Mesendoderm (in vitro differentiated cells): Measurements from ENCODE around the gene USH2A.

Experiments
- DNase-seq: peaks from one replicate; pipeline ENCODE4 v3.0.0; 2013
- H2AK5ac ChIP-seq: 2 replicates; pipeline ENCODE4 v1.6.1; 2013; ENCODE audit warnings: low read length, inconsistent platforms
- H2BK120ac ChIP-seq: 2 replicates; pipeline ENCODE4 v1.6.1; 2013; ENCODE audit warnings: low read depth, mild to moderate bottlenecking, low read length, moderate library complexity, mixed read lengths
- H2BK15ac ChIP-seq: replicated peaks from 2 replicates; pipeline ENCODE4 v1.6.1; 2013; ENCODE audit warnings: low read depth, mild to moderate bottlenecking, moderate library complexity
- H2BK5ac ChIP-seq: 2 replicates; pipeline ENCODE4 v1.6.1; 2013; ENCODE audit warnings: low read length, inconsistent platforms
- H3K18ac ChIP-seq: 2 replicates; pipeline ENCODE4 v1.6.1; 2013; ENCODE audit warnings: mild to moderate bottlenecking, low read length, mixed read lengths
- H3K23ac ChIP-seq: one replicate; pipeline ENCODE4 v1.6.1; 2013; ENCODE audit warnings: low read length
- H3K27ac ChIP-seq: 2 replicates; pipeline ENCODE4 v1.5.1; 2013; ENCODE audit warnings: low read depth, mild to moderate bottlenecking, inconsistent platforms, low read length, moderate library complexity
- H3K27me3 ChIP-seq: 2 replicates; pipeline ENCODE4 v1.6.1; 2013; ENCODE audit warnings: low read length, control low read depth, mild to moderate bottlenecking, inconsistent platforms; ENCODE audit not compliant: insufficient read depth, poor library complexity
- H3K36me3 ChIP-seq: 2 replicates; pipeline ENCODE4 v1.6.1; 2013; ENCODE audit warnings: low read length, inconsistent platforms; ENCODE audit not compliant: control insufficient read depth, insufficient read depth
- H3K4ac ChIP-seq: one replicate; pipeline ENCODE4 v1.6.1; 2013; ENCODE audit warnings: low read depth, mild to moderate bottlenecking, low read length, moderate library complexity
- H3K4me1 ChIP-seq: 2 replicates; pipeline ENCODE4 v1.6.1; 2013; ENCODE audit warnings: low read depth, low read length, inconsistent platforms; ENCODE audit not compliant: control insufficient read depth
- H3K4me2 ChIP-seq: 2 replicates; pipeline ENCODE4 v1.6.1; 2013; ENCODE audit warnings: low read length
- H3K4me3 ChIP-seq: 2 replicates; pipeline ENCODE4 v1.5.1; 2013; ENCODE audit warnings: mild to moderate bottlenecking, low read length
- H3K56ac ChIP-seq: one replicate; pipeline ENCODE4 v1.6.1; 2013; ENCODE audit warnings: low read length
- H3K79me1 ChIP-seq: 2 replicates; pipeline ENCODE4 v1.6.1; 2013; ENCODE audit warnings: low read length, inconsistent platforms
- H3K79me2 ChIP-seq: 2 replicates; pipeline ENCODE4 v1.6.1; 2013; ENCODE audit warnings: mild to moderate bottlenecking, low read length; ENCODE audit not compliant: control insufficient read depth, insufficient read depth
- H3K9ac ChIP-seq: 2 replicates; pipeline ENCODE4 v1.6.1; 2013; ENCODE audit warnings: low read length, inconsistent platforms
- H4K5ac ChIP-seq: one replicate; pipeline ENCODE4 v1.6.1; 2013; ENCODE audit warnings: low read length
- H4K8ac ChIP-seq: one replicate; pipeline ENCODE4 v1.6.1; 2013; ENCODE audit warnings: low read depth, mild to moderate bottlenecking, control low read depth, low read length, moderate library complexity
- WGBS: extraction: QIAGEN DNeasy Blood & Tissue Kit; methylation state at CpG from one replicate; pipeline ENCODE4 v1.1.7; 2013; ENCODE audit warnings: low lambda C conversion rate, missing lambda C conversion rate; ENCODE audit not compliant: insufficient coverage; ENCODE audit errors: extremely low coverage; 5-methylcytosine and 5-hydroxymethylcytosine counted together

USH2A gene

DNA sequence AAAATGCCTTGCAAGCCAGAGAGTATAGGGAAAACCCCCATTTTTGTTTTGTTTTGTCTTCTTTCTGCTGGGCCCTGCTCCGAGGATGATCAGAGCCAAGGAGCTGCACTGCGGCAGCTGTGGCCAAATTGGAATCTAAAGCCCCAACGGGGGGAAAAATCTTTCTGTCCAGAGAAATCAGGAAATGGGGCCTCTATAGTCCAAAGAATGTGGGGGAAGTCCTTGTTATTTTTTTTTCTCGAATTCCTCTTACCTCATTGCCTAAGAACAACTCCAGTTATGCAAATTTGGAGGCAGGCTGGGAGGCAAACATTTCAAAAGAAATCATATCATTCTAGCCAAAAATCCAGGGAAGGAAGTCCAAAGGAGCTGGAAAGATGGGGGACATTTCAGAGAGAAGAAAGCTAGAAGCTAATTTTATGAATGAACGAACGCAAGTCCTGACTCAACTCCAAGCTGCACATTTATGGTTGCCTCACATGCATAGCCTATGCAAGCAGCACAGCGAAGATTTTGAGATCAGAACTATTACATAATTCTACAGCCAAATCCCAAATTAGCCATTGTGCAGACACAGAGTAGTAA lies 592.9 kb downstream of the USH2A start:
- Histone ChIP-seq H2BK15ac (no peak overlapping the region), H3K56ac (no peak overlapping the region), H3K27ac (no peak overlapping the region), H3K4me2 (no peak overlapping the region), H3K4me3 (no peak overlapping the region), H4K5ac (no peak overlapping the region), H3K23ac (no peak overlapping the region), H2BK5ac (no peak overlapping the region), H3K4me1 (no peaks in the 10 kb centered on the region), H3K79me1 (no peaks in the 10 kb centered on the region), H3K4ac (no peak overlapping the region), H3K9ac (no peak overlapping the region), H2AK5ac (no peak overlapping the region), H3K18ac (no peak overlapping the region), H2BK120ac (no peak overlapping the region), H3K36me3 (no peaks in the 10 kb centered on the region), H3K27me3 (no peaks in the 10 kb centered on the region), H3K79me2 (no peaks in the 10 kb centered on the region), H4K8ac (no peak overlapping the region)
- no peak for DNase-seq
- WGBS = no CpG with 5 or more reads among the region's 7 CpGs

DNA sequence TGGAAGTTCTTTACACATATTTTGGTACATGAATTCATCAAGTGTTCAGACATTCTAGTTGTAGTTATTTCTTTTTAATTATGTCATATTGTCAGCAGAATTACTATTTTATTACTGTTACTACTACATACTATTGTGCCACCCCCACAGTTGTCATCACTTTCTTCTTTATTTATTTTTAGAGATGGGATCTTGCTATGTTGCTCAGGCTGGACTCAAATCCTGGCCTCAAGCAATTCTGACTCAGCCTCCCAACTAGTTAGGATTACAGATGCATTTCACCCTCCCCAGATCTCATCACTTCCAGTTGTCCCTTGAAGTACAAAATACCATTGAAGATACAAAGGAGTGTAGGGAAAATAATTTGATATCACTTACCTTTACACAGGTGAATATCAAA lies 598.2 kb downstream of the USH2A start:
- H3K18ac ChIP-seq = no peak overlapping the region
- no peak overlapping the region for H3K9ac ChIP-seq
- H3K56ac ChIP-seq = no peak overlapping the region
- H2BK5ac ChIP-seq = no peak overlapping the region
- H3K79me1 ChIP-seq = no peaks in the 10 kb centered on the region
- no peak overlapping the region for H3K23ac ChIP-seq
- no peaks in the 10 kb centered on the region for H3K27me3 ChIP-seq
- H3K27ac ChIP-seq = no peak overlapping the region
- no peaks in the 10 kb centered on the region for H3K36me3 ChIP-seq
- H3K4ac ChIP-seq = no peak overlapping the region
- no peak overlapping the region for H3K4me3 ChIP-seq
- H2BK15ac ChIP-seq = no peak overlapping the region
- no peak overlapping the region for H4K8ac ChIP-seq
- no peaks in the 10 kb centered on the region for H3K4me1 ChIP-seq
- no peak overlapping the region for H2BK120ac ChIP-seq
- H2AK5ac ChIP-seq = no peak overlapping the region
- H4K5ac ChIP-seq = no peak overlapping the region
- no peak overlapping the region for H3K4me2 ChIP-seq
- no peak for DNase-seq
- no peaks in the 10 kb centered on the region for H3K79me2 ChIP-seq

DNA sequence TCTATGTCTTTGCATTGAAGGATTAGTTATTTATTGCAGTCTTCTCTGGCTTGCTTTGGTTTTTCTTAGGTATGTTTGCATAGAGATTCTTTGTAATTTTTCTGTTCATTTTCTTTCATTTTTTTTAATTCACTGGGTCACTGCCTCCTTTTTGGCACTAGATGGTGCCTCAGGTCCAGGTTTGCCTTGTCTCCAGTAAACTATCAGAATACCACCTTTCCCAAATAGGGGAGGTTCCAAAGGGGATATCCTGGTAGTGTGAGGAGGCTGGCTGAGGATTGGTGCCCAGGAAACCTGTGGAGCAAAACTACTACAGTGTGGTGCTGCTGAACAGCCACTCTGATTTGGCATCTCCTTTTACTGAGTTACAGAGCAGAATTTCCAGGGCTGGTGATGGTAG lies 599.0 kb downstream of the USH2A start:
- Histone ChIP-seq H3K79me2 (no peaks in the 10 kb centered on the region), H3K27ac (no peak overlapping the region), H3K4me1 (no peaks in the 10 kb centered on the region), H2BK5ac (no peak overlapping the region), H3K4me2 (no peak overlapping the region), H2BK15ac (no peak overlapping the region), H2AK5ac (no peak overlapping the region), H3K18ac (peak overlapping the region; percentile 51), H3K27me3 (no peaks in the 10 kb centered on the region), H3K79me1 (no peaks in the 10 kb centered on the region), H4K8ac (no peak overlapping the region), H3K9ac (no peak overlapping the region), H4K5ac (no peak overlapping the region), H3K4me3 (no peak overlapping the region), H2BK120ac (no peak overlapping the region), H3K23ac (no peak overlapping the region), H3K36me3 (no peaks in the 10 kb centered on the region), H3K4ac (no peak overlapping the region), H3K56ac (no peak overlapping the region)
- peak; percentile 73 for DNase-seq

DNA sequence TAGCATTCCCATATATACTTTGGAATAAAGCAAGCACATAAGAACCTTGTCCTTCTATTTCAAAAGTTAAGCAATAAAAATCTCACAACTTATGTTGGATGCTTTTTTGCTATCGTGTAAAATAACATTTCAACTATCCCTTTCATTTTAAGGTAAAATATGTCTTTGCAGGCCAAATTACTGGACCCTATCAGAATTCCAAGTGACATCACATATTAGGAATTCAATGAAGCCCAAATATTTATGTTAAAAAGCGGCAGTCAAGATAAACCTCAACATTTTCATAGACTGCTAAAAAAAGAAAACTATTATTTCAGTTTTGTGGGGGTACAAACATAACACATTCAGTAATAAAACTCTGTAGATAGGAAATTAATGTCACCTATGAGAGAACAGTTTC lies 604.1 kb downstream of the USH2A start:
- WGBS = no CpG with 5 or more reads among the region's 2 CpGs
- no peaks in the 10 kb centered on the region for H3K27me3 ChIP-seq
- no peak overlapping the region for H3K18ac ChIP-seq
- H4K5ac ChIP-seq = no peak overlapping the region
- no peak overlapping the region for H3K4me2 ChIP-seq
- H3K4me3 ChIP-seq = no peak overlapping the region
- no peaks in the 10 kb centered on the region for H3K36me3 ChIP-seq
- H3K56ac ChIP-seq = no peak overlapping the region
- no peak overlapping the region for H3K23ac ChIP-seq
- H2BK15ac ChIP-seq = no peak overlapping the region
- H3K4me1 ChIP-seq = no peaks in the 10 kb centered on the region
- no peak overlapping the region for H3K27ac ChIP-seq
- H2AK5ac ChIP-seq = no peak overlapping the region
- DNase-seq = peak; percentile 30
- no peak overlapping the region for H3K4ac ChIP-seq
- no peak overlapping the region for H2BK120ac ChIP-seq
- H2BK5ac ChIP-seq = no peak overlapping the region
- no peaks in the 10 kb centered on the region for H3K79me1 ChIP-seq
- H3K9ac ChIP-seq = no peak overlapping the region
- H4K8ac ChIP-seq = no peak overlapping the region
- no peaks in the 10 kb centered on the region for H3K79me2 ChIP-seq

DNA sequence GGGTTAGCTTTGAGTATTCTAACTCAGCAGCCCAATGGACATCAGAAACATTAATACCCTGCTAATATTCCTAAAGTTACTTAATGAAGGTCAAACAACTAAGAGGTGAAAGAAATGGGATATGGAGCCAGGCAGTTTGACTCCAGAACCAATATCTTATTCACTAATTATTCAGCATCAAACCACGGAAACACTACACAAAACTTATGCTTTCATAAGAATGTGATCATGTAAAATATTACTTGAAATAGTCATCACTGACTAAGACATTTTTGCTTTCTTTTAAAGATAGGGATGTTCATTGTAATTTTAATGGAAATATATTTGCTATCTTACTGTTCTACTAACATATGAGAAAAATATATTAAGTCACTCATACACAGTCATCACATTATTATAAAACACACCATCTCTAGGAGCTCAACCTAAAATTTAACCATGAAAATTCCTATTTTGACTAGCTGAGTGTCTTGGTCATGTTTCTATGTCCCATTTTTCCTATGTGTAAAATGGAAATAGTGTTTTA lies 615.3 kb downstream of the USH2A start:
- H3K27me3 ChIP-seq = no peaks in the 10 kb centered on the region
- no peak overlapping the region for H3K56ac ChIP-seq
- no peaks in the 10 kb centered on the region for H3K36me3 ChIP-seq
- no peak overlapping the region for H2AK5ac ChIP-seq
- H3K9ac ChIP-seq = no peak overlapping the region
- no peak overlapping the region for H3K4ac ChIP-seq
- H3K79me1 ChIP-seq = no peaks in the 10 kb centered on the region
- no peak overlapping the region for H3K27ac ChIP-seq
- no peak overlapping the region for H3K18ac ChIP-seq
- no peak overlapping the region for H3K23ac ChIP-seq
- H4K5ac ChIP-seq = no peak overlapping the region
- no peaks in the 10 kb centered on the region for H3K79me2 ChIP-seq
- no peak overlapping the region for H3K4me3 ChIP-seq
- no peak overlapping the region for H4K8ac ChIP-seq
- H3K4me1 ChIP-seq = no peaks in the 10 kb centered on the region
- H2BK5ac ChIP-seq = no peak overlapping the region
- no CpG with 5 or more reads among the region's 1 CpG for WGBS
- no peak overlapping the region for H3K4me2 ChIP-seq
- no peak for DNase-seq
- no peak overlapping the region for H2BK120ac ChIP-seq
- no peak overlapping the region for H2BK15ac ChIP-seq

DNA sequence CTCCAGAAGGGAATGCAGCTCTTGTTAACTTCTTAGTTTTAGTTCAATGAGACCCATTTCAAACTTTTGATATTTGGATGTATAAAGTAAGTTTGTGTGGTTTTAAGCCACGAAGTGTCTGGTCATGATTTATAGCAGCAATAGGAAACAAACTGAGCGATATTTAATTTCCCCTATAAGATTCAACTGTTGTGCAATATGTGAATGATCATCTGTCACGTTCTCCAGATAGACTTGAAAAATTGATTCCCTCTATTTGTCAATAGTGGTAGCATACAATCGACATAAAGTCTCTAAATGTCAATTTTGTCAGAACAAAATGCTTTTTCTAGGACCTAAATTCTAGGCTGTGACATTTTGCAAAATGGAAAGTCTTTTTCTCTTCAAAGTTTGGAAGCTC lies 616.0 kb downstream of the USH2A start:
- no peak overlapping the region for H2BK5ac ChIP-seq
- DNase-seq = no peak
- WGBS = no CpG with 5 or more reads among the region's 4 CpGs
- no peak overlapping the region for H3K9ac ChIP-seq
- no peak overlapping the region for H2AK5ac ChIP-seq
- no peaks in the 10 kb centered on the region for H3K79me2 ChIP-seq
- H2BK15ac ChIP-seq = no peak overlapping the region
- no peak overlapping the region for H3K56ac ChIP-seq
- no peak overlapping the region for H3K4me3 ChIP-seq
- H3K18ac ChIP-seq = no peak overlapping the region
- H3K4me2 ChIP-seq = no peak overlapping the region
- no peaks in the 10 kb centered on the region for H3K4me1 ChIP-seq
- H3K23ac ChIP-seq = no peak overlapping the region
- H4K8ac ChIP-seq = no peak overlapping the region
- no peaks in the 10 kb centered on the region for H3K79me1 ChIP-seq
- no peaks in the 10 kb centered on the region for H3K27me3 ChIP-seq
- H4K5ac ChIP-seq = no peak overlapping the region
- H3K36me3 ChIP-seq = no peaks in the 10 kb centered on the region
- no peak overlapping the region for H3K27ac ChIP-seq
- no peak overlapping the region for H3K4ac ChIP-seq
- no peak overlapping the region for H2BK120ac ChIP-seq
